ENCODE data around the gene HSP90AA1.

GRCh38 chr14:102084931-102085330 is 1.9 kb downstream of the HSP90AA1 start:
- TF ChIP-seq, protein P1, sequence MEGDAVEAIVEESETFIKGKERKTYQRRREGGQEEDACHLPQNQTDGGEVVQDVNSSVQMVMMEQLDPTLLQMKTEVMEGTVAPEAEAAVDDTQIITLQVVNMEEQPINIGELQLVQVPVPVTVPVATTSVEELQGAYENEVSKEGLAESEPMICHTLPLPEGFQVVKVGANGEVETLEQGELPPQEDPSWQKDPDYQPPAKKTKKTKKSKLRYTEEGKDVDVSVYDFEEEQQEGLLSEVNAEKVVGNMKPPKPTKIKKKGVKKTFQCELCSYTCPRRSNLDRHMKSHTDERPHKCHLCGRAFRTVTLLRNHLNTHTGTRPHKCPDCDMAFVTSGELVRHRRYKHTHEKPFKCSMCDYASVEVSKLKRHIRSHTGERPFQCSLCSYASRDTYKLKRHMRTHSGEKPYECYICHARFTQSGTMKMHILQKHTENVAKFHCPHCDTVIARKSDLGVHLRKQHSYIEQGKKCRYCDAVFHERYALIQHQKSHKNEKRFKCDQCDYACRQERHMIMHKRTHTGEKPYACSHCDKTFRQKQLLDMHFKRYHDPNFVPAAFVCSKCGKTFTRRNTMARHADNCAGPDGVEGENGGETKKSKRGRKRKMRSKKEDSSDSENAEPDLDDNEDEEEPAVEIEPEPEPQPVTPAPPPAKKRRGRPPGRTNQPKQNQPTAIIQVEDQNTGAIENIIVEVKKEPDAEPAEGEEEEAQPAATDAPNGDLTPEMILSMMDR (IDR thresholded peaks at IDR 0.05; ENCODE audit: low read depth, low read length), result no peak
- TF ChIP-seq POLR2A (IDR thresholded peaks at IDR 0.05; ENCODE audit: extremely low read depth, insufficient read length) (no peak), MYC (IDR thresholded peaks at IDR 0.05; ENCODE audit: low read depth, low read length) (no peak)
- TF ChIP-seq, protein P2, sequence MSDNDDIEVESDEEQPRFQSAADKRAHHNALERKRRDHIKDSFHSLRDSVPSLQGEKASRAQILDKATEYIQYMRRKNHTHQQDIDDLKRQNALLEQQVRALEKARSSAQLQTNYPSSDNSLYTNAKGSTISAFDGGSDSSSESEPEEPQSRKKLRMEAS (IDR thresholded peaks at IDR 0.05; ENCODE audit: low read depth, low read length), result no peak

Measured in NB4 (cell line).